ENCODE measurements around the gene DCHS2. TPM values are rescaled to one million over a fixed set of nuclear protein-coding genes. Genes with fewer than 3 reads are reported as not detected.

Gene DCHS2
- total and polyA plus RNA-seq, 2 experiments from 2014 or later, result 0.21 to 7.6 TPM

- H3F3A ChIP-seq (replicated peaks; ENCODE audit: low read depth), result no peaks in the 10 kb centered on the region
- no peak for ATAC-seq
- TF ChIP-seq ETS1 (IDR thresholded peaks at IDR 0.05), result no peak
- TF ChIP-seq, protein P1, sequence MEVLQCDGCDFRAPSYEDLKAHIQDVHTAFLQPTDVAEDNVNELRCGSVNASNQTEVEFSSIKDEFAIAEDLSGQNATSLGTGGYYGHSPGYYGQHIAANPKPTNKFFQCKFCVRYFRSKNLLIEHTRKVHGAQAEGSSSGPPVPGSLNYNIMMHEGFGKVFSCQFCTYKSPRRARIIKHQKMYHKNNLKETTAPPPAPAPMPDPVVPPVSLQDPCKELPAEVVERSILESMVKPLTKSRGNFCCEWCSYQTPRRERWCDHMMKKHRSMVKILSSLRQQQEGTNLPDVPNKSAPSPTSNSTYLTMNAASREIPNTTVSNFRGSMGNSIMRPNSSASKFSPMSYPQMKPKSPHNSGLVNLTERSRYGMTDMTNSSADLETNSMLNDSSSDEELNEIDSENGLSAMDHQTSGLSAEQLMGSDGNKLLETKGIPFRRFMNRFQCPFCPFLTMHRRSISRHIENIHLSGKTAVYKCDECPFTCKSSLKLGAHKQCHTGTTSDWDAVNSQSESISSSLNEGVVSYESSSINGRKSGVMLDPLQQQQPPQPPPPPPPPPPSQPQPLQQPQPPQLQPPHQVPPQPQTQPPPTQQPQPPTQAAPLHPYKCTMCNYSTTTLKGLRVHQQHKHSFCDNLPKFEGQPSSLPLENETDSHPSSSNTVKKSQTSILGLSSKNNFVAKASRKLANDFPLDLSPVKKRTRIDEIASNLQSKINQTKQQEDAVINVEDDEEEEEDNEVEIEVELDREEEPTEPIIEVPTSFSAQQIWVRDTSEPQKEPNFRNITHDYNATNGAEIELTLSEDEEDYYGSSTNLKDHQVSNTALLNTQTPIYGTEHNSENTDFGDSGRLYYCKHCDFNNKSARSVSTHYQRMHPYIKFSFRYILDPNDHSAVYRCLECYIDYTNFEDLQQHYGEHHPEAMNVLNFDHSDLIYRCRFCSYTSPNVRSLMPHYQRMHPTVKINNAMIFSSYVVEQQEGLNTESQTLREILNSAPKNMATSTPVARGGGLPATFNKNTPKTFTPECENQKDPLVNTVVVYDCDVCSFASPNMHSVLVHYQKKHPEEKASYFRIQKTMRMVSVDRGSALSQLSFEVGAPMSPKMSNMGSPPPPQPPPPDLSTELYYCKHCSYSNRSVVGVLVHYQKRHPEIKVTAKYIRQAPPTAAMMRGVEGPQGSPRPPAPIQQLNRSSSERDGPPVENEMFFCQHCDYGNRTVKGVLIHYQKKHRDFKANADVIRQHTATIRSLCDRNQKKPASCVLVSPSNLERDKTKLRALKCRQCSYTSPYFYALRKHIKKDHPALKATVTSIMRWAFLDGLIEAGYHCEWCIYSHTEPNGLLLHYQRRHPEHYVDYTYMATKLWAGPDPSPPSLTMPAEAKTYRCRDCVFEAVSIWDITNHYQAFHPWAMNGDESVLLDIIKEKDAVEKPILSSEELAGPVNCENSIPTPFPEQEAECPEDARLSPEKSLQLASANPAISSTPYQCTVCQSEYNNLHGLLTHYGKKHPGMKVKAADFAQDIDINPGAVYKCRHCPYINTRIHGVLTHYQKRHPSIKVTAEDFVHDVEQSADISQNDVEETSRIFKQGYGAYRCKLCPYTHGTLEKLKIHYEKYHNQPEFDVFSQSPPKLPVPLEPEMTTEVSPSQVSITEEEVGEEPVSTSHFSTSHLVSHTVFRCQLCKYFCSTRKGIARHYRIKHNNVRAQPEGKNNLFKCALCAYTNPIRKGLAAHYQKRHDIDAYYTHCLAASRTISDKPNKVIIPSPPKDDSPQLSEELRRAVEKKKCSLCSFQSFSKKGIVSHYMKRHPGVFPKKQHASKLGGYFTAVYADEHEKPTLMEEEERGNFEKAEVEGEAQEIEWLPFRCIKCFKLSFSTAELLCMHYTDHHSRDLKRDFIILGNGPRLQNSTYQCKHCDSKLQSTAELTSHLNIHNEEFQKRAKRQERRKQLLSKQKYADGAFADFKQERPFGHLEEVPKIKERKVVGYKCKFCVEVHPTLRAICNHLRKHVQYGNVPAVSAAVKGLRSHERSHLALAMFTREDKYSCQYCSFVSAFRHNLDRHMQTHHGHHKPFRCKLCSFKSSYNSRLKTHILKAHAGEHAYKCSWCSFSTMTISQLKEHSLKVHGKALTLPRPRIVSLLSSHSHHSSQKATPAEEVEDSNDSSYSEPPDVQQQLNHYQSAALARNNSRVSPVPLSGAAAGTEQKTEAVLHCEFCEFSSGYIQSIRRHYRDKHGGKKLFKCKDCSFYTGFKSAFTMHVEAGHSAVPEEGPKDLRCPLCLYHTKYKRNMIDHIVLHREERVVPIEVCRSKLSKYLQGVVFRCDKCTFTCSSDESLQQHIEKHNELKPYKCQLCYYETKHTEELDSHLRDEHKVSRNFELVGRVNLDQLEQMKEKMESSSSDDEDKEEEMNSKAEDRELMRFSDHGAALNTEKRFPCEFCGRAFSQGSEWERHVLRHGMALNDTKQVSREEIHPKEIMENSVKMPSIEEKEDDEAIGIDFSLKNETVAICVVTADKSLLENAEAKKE (CRISPR knock-in tag; IDR thresholded peaks at IDR 0.05), result no peak
- no peak for TF ChIP-seq ZNF331 (CRISPR knock-in tag; IDR thresholded peaks at IDR 0.05; ENCODE audit: low read depth)
- no peak for TF ChIP-seq JUNB (IDR thresholded peaks at IDR 0.05; ENCODE audit: unreplicated experiment)
- TF ChIP-seq NANOG (IDR thresholded peaks at IDR 0.05; ENCODE audit: borderline replicate concordance), result no peak
- no peak for TF ChIP-seq ZNF114 (CRISPR knock-in tag; IDR thresholded peaks at IDR 0.05)
- TF ChIP-seq EZH2 (IDR thresholded peaks at IDR 0.05; ENCODE audit: low read depth, unreplicated experiment), result no peak
- TF ChIP-seq EZH2phosphoT487 (IDR thresholded peaks at IDR 0.05; ENCODE audit: unreplicated experiment), result no peak
- no peak for TF ChIP-seq STAT1 (IDR thresholded peaks at IDR 0.05; ENCODE audit: unreplicated experiment)
- no peak for TF ChIP-seq CTCF (conservative IDR thresholded peaks at IDR 0.05; ENCODE audit: low read depth in 2 of 2)
- no peak for TF ChIP-seq REST (IDR thresholded peaks at IDR 0.05; ENCODE audit: unreplicated experiment)
Observed at GRCh38 chr4:154315741-154316140, 175.9 kb downstream of the DCHS2 start.

More at GRCh38 chr4:154315741-154316140, 175.9 kb downstream of the DCHS2 start:
- Histone ChIP-seq H3K79me2 (replicated peaks; ENCODE audit: insufficient read depth) (no peaks in the 10 kb centered on the region), H3K4me3 (no peak overlapping the region), H3K9me2 (ENCODE audit: insufficient read depth) (no peaks in the 10 kb centered on the region), H3K27ac (ENCODE audit: low read depth) (no peak overlapping the region), H4K20me1 (replicated peaks; ENCODE audit: insufficient read depth) (no peaks in the 10 kb centered on the region), H3K4me2 (no peak overlapping the region), H3K4me1 (ENCODE audit: insufficient read depth) (peaks cover 13% of the 10 kb centered on the region), H3K27me3 (ENCODE audit: insufficient read depth) (no peaks in the 10 kb centered on the region), H2AFZ (no peak overlapping the region), H3K36me3 (ENCODE audit: insufficient read depth) (no peaks in the 10 kb centered on the region)
- Mint-ChIP-seq H3K4me1 (peaks cover 9% of the 10 kb centered on the region; the same call in 2 of the 3 replicates), H3K27ac (no peak overlapping the region), H3K36me3 (ENCODE audit: low read depth) (no peaks in the 10 kb centered on the region), H3K4me3 (no peak overlapping the region), H3K27me3 (ENCODE audit: insufficient read depth, low read depth, poor library complexity) (peaks cover 1% of the 10 kb centered on the region), H3K9me3 (peaks cover 5% of the 10 kb centered on the region; the same call in 2 of the 3 replicates)
- no peak for DNase-seq (ENCODE audit: low spot score)

All from GM23338 (cell line).